ENCODE measurements around the gene ATP10A.

The ATP10A gene

GRCh38 chr15:25677719-25678499, 185.2 kb downstream of the ATP10A start:
- no peaks in the 10 kb centered on the region for H3K36me3 ChIP-seq
- no peaks in the 10 kb centered on the region for H3K4me1 ChIP-seq (ENCODE audit: control insufficient read depth in 1 of 2, insufficient read depth in 1 of 2, low read depth in 1 of 2, low read length in 1 of 2)
- TF ChIP-seq CTCF (IDR thresholded peaks at IDR 0.05), result no peak
- H3K4me3 ChIP-seq (ENCODE audit: low read depth in 1 of 2, low read length in 1 of 2), result no peak overlapping the region
- no peaks in the 10 kb centered on the region for H3K27me3 ChIP-seq
- H3K9me3 ChIP-seq, result no peaks in the 10 kb centered on the region
- H3K27ac ChIP-seq, result no peak overlapping the region

GRCh38 chr15:25676070-25676469, 187.1 kb downstream of the ATP10A start:
- H3K36me3 ChIP-seq, result no peaks in the 10 kb centered on the region
- H3K4me3 ChIP-seq (ENCODE audit: low read depth in 1 of 2, low read length in 1 of 2), result no peak overlapping the region
- H3K9me3 ChIP-seq, result no peaks in the 10 kb centered on the region

GRCh38 chr15:25675396-25675795, 187.7 kb downstream of the ATP10A start:
- no peak overlapping the region for H3K4me3 ChIP-seq (ENCODE audit: low read depth in 1 of 2, low read length in 1 of 2)
- H3K36me3 ChIP-seq, result no peaks in the 10 kb centered on the region
- H3K9me3 ChIP-seq, result no peaks in the 10 kb centered on the region
- peaks cover 11% of the 10 kb centered on the region for H3K27me3 ChIP-seq
- H3K27ac ChIP-seq, result no peak overlapping the region
- H3K4me1 ChIP-seq (ENCODE audit: control insufficient read depth in 1 of 2, insufficient read depth in 1 of 2, low read depth in 1 of 2, low read length in 1 of 2), result no peaks in the 10 kb centered on the region
- no peak for TF ChIP-seq CTCF (IDR thresholded peaks at IDR 0.05)

More at GRCh38 chr15:25676070-25676469, 187.1 kb downstream of the ATP10A start:
- Histone ChIP-seq H3K4me1 (ENCODE audit: control insufficient read depth in 1 of 2, insufficient read depth in 1 of 2, low read depth in 1 of 2, low read length in 1 of 2) (no peaks in the 10 kb centered on the region), H3K27ac (no peak overlapping the region), H3K27me3 (peaks cover 4% of the 10 kb centered on the region)
- no peak for TF ChIP-seq CTCF (IDR thresholded peaks at IDR 0.05)

GRCh38 chr15:25674913-25675312, 188.2 kb downstream of the ATP10A start:
- Histone ChIP-seq H3K4me3 (ENCODE audit: low read depth in 1 of 2, low read length in 1 of 2) (no peak overlapping the region), H3K27me3 (peaks cover 16% of the 10 kb centered on the region), H3K36me3 (no peaks in the 10 kb centered on the region), H3K9me3 (no peaks in the 10 kb centered on the region), H3K27ac (no peak overlapping the region), H3K4me1 (ENCODE audit: control insufficient read depth in 1 of 2, insufficient read depth in 1 of 2, low read depth in 1 of 2, low read length in 1 of 2) (no peaks in the 10 kb centered on the region)
- TF ChIP-seq CTCF (IDR thresholded peaks at IDR 0.05), result no peak

- no peaks in the 10 kb centered on the region for H3K4me1 ChIP-seq (ENCODE audit: control insufficient read depth in 1 of 2, insufficient read depth in 1 of 2, low read depth in 1 of 2, low read length in 1 of 2)
- H3K4me3 ChIP-seq (ENCODE audit: low read depth in 1 of 2, low read length in 1 of 2), result no peak overlapping the region
- peaks cover 25% of the 10 kb centered on the region for H3K27me3 ChIP-seq
- TF ChIP-seq CTCF (IDR thresholded peaks at IDR 0.05), result no peak
- H3K27ac ChIP-seq, result no peak overlapping the region
- H3K36me3 ChIP-seq, result no peaks in the 10 kb centered on the region
- no peaks in the 10 kb centered on the region for H3K9me3 ChIP-seq
Observed at GRCh38 chr15:25673972-25674371, 189.2 kb downstream of the ATP10A start.
